Panc1 (cell line): Measurements from ENCODE around the gene MPIG6B. TPM values are rescaled to one million over a fixed set of nuclear protein-coding genes. Genes with fewer than 3 reads are reported as not detected.
A peak's percentile ranks its signal among the peaks of the same experiment; 100 is the strongest.

Experiments used
- ATAC-seq: fragments of 200-7000 bp; cut with Tn5 transposase; 2 replicates; pipeline ENCODE4 v1.9.1; 2020; ENCODE audit warnings: mild to moderate bottlenecking, moderate library complexity
- BruUV-seq: library from RNA; stranded (reverse); fragments of 400-500 nt; replicated peaks from 2 replicates; lab custom pipeline; 2021; lab: Mats Ljungman, UMichigan
- CTCF ChIA-PET: fragments of 300-600 bp; sonication (Branson Sonifier 250); formaldehyde crosslinking; loops from one replicate; lab custom pipeline; 2022; ENCODE audit warnings: antibody characterized with exemption; lab: Charles Lee
- POLR2A ChIA-PET: fragments of 300-600 bp; sonication (Branson Sonifier 250); formaldehyde crosslinking; loops from one replicate; lab custom pipeline; 2022; ENCODE audit warnings: antibody characterized with exemption; lab: Charles Lee
- DNase-seq: peaks from one replicate; pipeline ENCODE4 v3.0.0-alpha.2; 2010; ENCODE audit warnings: low read depth, low spot score
- H3K27ac ChIP-seq: 2 replicates; pipeline ENCODE4 v1.5.1; 2011; ENCODE audit warnings: mild to moderate bottlenecking, low read length, inconsistent platforms
- H3K27me3 ChIP-seq: fragments of 200-500 bp; sonication (Bioruptor generic); 2 replicates; pipeline ENCODE4 v1.6.0; 2014; ENCODE audit warnings: low read length, inconsistent platforms; ENCODE audit not compliant: control insufficient read depth, insufficient read depth
- H3K36me3 ChIP-seq: fragments of 200-500 bp; sonication (Bioruptor generic); 2 replicates; pipeline ENCODE4 v1.5.1; 2014; ENCODE audit warnings: inconsistent platforms, mild to moderate bottlenecking, low read length, moderate library complexity; ENCODE audit not compliant: control insufficient read depth, insufficient read depth
- H3K4me1 ChIP-seq: 2 replicates; pipeline ENCODE4 v1.5.1; 2011; ENCODE audit warnings: inconsistent platforms, mild to moderate bottlenecking, low read length, moderate library complexity; ENCODE audit not compliant: control insufficient read depth, insufficient read depth
- H3K4me3 ChIP-seq, 2 experiments: 2 replicates each; pipeline ENCODE4 v1.5.1; 2011 to 2012; ENCODE audit warnings: low read depth in 2 of 2, low read length in 2 of 2, mild to moderate bottlenecking in 2 of 2, inconsistent platforms in 1 of 2, moderate library complexity in 1 of 2
- H3K9me3 ChIP-seq: fragments of 200-500 bp; sonication (Bioruptor generic); 2 replicates; pipeline ENCODE4 v1.5.1; 2014; ENCODE audit warnings: low read depth, mild to moderate bottlenecking, inconsistent platforms, low read length, moderate library complexity; ENCODE audit not compliant: control insufficient read depth, insufficient read depth
- POLR2AphosphoS5 ChIP-seq: IDR thresholded peaks from 2 replicates; pipeline ENCODE4 v1.6.1; 2012; ENCODE audit warnings: mild to moderate bottlenecking, low read depth, low read length, moderate library complexity
- REST ChIP-seq, 2 experiments: IDR thresholded peaks; 2 replicates each; pipeline ENCODE4 v1.6.1; 2011 to 2012; ENCODE audit warnings: low read depth in 2 of 2, control low read depth in 1 of 2, low read length in 1 of 2, mild to moderate bottlenecking in 1 of 2, moderate library complexity in 1 of 2; ENCODE audit not compliant: insufficient read depth in 1 of 2
- SIN3A ChIP-seq: IDR thresholded peaks from 2 replicates; pipeline ENCODE4 v1.6.1; 2012; ENCODE audit warnings: low read depth, mild to moderate bottlenecking, low read length, moderate library complexity, borderline replicate concordance; ENCODE audit not compliant: insufficient read depth
- TCF7L2 ChIP-seq: IDR thresholded peaks from 2 replicates; pipeline ENCODE4 v1.6.1; 2011; ENCODE audit warnings: mild to moderate bottlenecking, low read depth, low read length, inconsistent platforms
- in situ Hi-C: cut with HindIII; loops from 2 replicates; pipeline ENCODE4 v1.10.0; 2016; ENCODE audit warnings: low sequenced_read_pairs, low pct_unique_long_range_greater_than_20kb
- intact Hi-C: fragments of 100-400 bp; cut with micrococcal nuclease; formaldehyde crosslinking; loops from one replicate; pipeline ENCODE4 v1.10.0; 2022; ENCODE audit not compliant: unreplicated experiment
- total RNA-seq: library from RNA; stranded (reverse); gene quantifications from one replicate; pipeline ENCODE4 v1.2.1, GENCODE V29; 2021; ENCODE audit not compliant: unreplicated experiment
- TF ChIP-seq, protein P1 (sequence below): fragments of 450-650 bp; IDR thresholded peaks from 2 replicates; pipeline ENCODE4 v1.5.1; 2017; ENCODE audit warnings: mild to moderate bottlenecking

The MPIG6B gene
- total RNA-seq, 1 experiment from 2014 or later, result not detected

- Histone ChIP-seq H3K4me1 (no peaks in the 10 kb centered on the region), H3K27ac (no peak overlapping the region), H3K9me3 (no peaks in the 10 kb centered on the region), H3K36me3 (no peaks in the 10 kb centered on the region), H3K4me3 (no peak overlapping the region), H3K27me3 (no peaks in the 10 kb centered on the region)
- ChIA-PET POLR2A (no interaction called here), CTCF (interaction anchor here (0.5 kb wide), 1 partner anchor 18 kb away, joined by 5 read pairs; no protein-coding TSS in a partner anchor)
- TF ChIP-seq SIN3A (no peak), REST (IDR thresholded peaks at IDR 0.05; ENCODE audit: insufficient read depth in 1 of 2, low read depth in 2 of 2, low read length in 1 of 2) (no peak), POLR2AphosphoS5 (no peak), TCF7L2 (no peak)
- TF ChIP-seq, protein P1, sequence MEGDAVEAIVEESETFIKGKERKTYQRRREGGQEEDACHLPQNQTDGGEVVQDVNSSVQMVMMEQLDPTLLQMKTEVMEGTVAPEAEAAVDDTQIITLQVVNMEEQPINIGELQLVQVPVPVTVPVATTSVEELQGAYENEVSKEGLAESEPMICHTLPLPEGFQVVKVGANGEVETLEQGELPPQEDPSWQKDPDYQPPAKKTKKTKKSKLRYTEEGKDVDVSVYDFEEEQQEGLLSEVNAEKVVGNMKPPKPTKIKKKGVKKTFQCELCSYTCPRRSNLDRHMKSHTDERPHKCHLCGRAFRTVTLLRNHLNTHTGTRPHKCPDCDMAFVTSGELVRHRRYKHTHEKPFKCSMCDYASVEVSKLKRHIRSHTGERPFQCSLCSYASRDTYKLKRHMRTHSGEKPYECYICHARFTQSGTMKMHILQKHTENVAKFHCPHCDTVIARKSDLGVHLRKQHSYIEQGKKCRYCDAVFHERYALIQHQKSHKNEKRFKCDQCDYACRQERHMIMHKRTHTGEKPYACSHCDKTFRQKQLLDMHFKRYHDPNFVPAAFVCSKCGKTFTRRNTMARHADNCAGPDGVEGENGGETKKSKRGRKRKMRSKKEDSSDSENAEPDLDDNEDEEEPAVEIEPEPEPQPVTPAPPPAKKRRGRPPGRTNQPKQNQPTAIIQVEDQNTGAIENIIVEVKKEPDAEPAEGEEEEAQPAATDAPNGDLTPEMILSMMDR, result no peak
- no peak for DNase-seq
- intact Hi-C loops, result no loop called here
- in situ Hi-C loops, result no loop called here
- BruUV-seq, result no TSS peak
- peak; percentile 41; the same call in 1 of the 2 replicates for ATAC-seq
Measured at GRCh38 chr6:31763619-31763940, 40.4 kb downstream of the MPIG6B start.

- TF ChIP-seq POLR2AphosphoS5 (no peak), SIN3A (no peak)
- TF ChIP-seq, protein P1, result no peak
- H3K9me3 ChIP-seq, result no peaks in the 10 kb centered on the region
- no peaks in the 10 kb centered on the region for H3K4me1 ChIP-seq
- H3K27ac ChIP-seq, result no peak overlapping the region
- no peak for DNase-seq
- TSS peak; percentile 64 for BruUV-seq
- no peak overlapping the region for H3K4me3 ChIP-seq
- H3K36me3 ChIP-seq, result no peaks in the 10 kb centered on the region
- intact Hi-C loops (no loop called here), in situ Hi-C loops (no loop called here)
- ATAC-seq, result no peak
- CTCF ChIA-PET, result interaction anchor here (0.5 kb wide), 1 partner anchor 19 kb away, joined by 5 read pairs; no protein-coding TSS in a partner anchor
- POLR2A ChIA-PET, result no interaction called here
- no peaks in the 10 kb centered on the region for H3K27me3 ChIP-seq
Measured at GRCh38 chr6:31764198-31764597, 41.0 kb downstream of the MPIG6B start.

- CTCF ChIA-PET, result no interaction called here
- TF ChIP-seq, protein P1, result no peak
- TF ChIP-seq TCF7L2, result no peak
- TF ChIP-seq SIN3A, result no peak
- no peak for TF ChIP-seq POLR2AphosphoS5
- TF ChIP-seq REST (IDR thresholded peaks at IDR 0.05; ENCODE audit: insufficient read depth in 1 of 2, low read depth in 2 of 2, low read length in 1 of 2), result no peak
Measured at GRCh38 chr6:31765559-31765909, 42.4 kb downstream of the MPIG6B start.

More at GRCh38 chr6:31765559-31765909, 42.4 kb downstream of the MPIG6B start:
- no TSS peak for BruUV-seq
- Histone ChIP-seq H3K36me3 (no peaks in the 10 kb centered on the region), H3K4me1 (no peaks in the 10 kb centered on the region), H3K27ac (no peak overlapping the region), H3K9me3 (no peaks in the 10 kb centered on the region), H3K27me3 (no peaks in the 10 kb centered on the region), H3K4me3 (no peak overlapping the region)
- intact Hi-C loops, result no loop called here
- in situ Hi-C loops, result no loop called here
- POLR2A ChIA-PET, result no interaction called here
- ATAC-seq, result no peak
- DNase-seq, result no peak
